GM21737 (cell line): ENCODE results near the gene CTU1.

Experiments used
- ATAC-seq: cut with Tn5 transposase; IDR thresholded peaks from one replicate; pipeline ENCODE4 v1.9.1; 2021; ENCODE audit warnings: mild to moderate bottlenecking, moderate library complexity; ENCODE audit not compliant: unreplicated experiment

The CTU1 gene

GRCh38 chr19:51084505-51084904 lies 23.7 kb downstream of the CTU1 start:
- ATAC-seq, result no peak

GRCh38 chr19:51083783-51084182 lies 24.4 kb downstream of the CTU1 start:
- no peak for ATAC-seq

- ATAC-seq, result no peak
Measured at GRCh38 chr19:51083181-51083580, 25.0 kb downstream of the CTU1 start.

- ATAC-seq, result no peak
Measured at GRCh38 chr19:51082611-51083010, 25.6 kb downstream of the CTU1 start, which contains the start of gene KLK14. Gene KLK14, minus strand, starts transcription at chr19:51082887. Its CDS starts 273 bp downstream, at chr19:51082614.

- ATAC-seq, result no peak
Measured at GRCh38 chr19:51081476-51081875, 26.7 kb downstream of the CTU1 start.

- ATAC-seq, result no peak
Measured at GRCh38 chr19:51079481-51080110, 28.6 kb downstream of the CTU1 start.

GRCh38 chr19:51078731-51079130 lies 29.5 kb downstream of the CTU1 start:
- no peak for ATAC-seq

GRCh38 chr19:51078104-51078503 lies 30.1 kb downstream of the CTU1 start:
- no peak for ATAC-seq

GRCh38 chr19:51076631-51077213 lies 31.5 kb downstream of the CTU1 start:
- no peak for ATAC-seq

- ATAC-seq, result no peak
Measured at GRCh38 chr19:51075998-51076397, 32.2 kb downstream of the CTU1 start.

- no peak for ATAC-seq
Measured at GRCh38 chr19:51071095-51071405, 37.2 kb downstream of the CTU1 start.

GRCh38 chr19:51070334-51071094 lies 37.7 kb downstream of the CTU1 start:
- no peak for ATAC-seq

GRCh38 chr19:51066393-51067186 lies 41.6 kb downstream of the CTU1 start:
- no peak for ATAC-seq

- ATAC-seq, result no peak
Measured at GRCh38 chr19:51065221-51065960, 42.8 kb downstream of the CTU1 start.

- no peak for ATAC-seq
Measured at GRCh38 chr19:51064534-51065220, 43.5 kb downstream of the CTU1 start, which contains the start of gene KLK13. Gene KLK13, minus strand, starts transcription at chr19:51065092. Its CDS starts 25 bp downstream, at chr19:51065067.

- ATAC-seq, result no peak
Measured at GRCh38 chr19:51063664-51064063, 44.5 kb downstream of the CTU1 start.

GRCh38 chr19:51060973-51061372 lies 47.2 kb downstream of the CTU1 start:
- no peak for ATAC-seq

GRCh38 chr19:51060336-51060735 lies 47.9 kb downstream of the CTU1 start:
- no peak for ATAC-seq

- no peak for ATAC-seq
Measured at GRCh38 chr19:51059715-51060114, 48.5 kb downstream of the CTU1 start.

- no peak for ATAC-seq
Measured at GRCh38 chr19:51055866-51056265, 52.3 kb downstream of the CTU1 start.
